ENCODE results near the gene RPL10A.

DNA sequence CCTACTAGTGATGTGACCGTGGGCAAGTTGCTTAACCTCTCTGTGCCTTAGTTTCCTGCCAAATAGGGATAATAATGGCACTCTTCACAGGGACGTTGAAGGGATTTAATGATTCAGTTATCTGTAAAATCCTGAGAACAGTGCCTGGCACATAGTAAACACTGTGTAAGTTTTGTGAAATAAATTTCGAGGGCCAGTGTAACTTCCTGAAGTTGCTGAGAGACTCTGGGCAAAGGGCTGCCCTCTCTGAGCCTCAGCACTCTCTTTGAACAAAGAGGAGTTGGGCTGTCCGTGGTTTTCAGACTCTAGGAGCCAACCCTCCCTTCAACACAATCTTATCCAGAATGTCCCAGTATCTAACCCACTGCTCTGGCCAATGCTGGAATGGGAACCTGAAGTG, 31.2 kb downstream of the RPL10A start:
- TF ChIP-seq, protein P1, sequence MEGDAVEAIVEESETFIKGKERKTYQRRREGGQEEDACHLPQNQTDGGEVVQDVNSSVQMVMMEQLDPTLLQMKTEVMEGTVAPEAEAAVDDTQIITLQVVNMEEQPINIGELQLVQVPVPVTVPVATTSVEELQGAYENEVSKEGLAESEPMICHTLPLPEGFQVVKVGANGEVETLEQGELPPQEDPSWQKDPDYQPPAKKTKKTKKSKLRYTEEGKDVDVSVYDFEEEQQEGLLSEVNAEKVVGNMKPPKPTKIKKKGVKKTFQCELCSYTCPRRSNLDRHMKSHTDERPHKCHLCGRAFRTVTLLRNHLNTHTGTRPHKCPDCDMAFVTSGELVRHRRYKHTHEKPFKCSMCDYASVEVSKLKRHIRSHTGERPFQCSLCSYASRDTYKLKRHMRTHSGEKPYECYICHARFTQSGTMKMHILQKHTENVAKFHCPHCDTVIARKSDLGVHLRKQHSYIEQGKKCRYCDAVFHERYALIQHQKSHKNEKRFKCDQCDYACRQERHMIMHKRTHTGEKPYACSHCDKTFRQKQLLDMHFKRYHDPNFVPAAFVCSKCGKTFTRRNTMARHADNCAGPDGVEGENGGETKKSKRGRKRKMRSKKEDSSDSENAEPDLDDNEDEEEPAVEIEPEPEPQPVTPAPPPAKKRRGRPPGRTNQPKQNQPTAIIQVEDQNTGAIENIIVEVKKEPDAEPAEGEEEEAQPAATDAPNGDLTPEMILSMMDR (IDR thresholded peaks at IDR 0.05), result no peak
- TF ChIP-seq POLR2A (IDR thresholded peaks at IDR 0.05), result no peak
